Glutamatergic neuron (in vitro differentiated cells): ENCODE results near the gene C18orf32. TPM values are rescaled to one million over a fixed set of nuclear protein-coding genes. Genes with fewer than 3 reads are reported as not detected.

Source experiments
- DNase-seq: peaks from one replicate; pipeline ENCODE4 v3.0.0; 2022
- H3K27ac Mint-ChIP-seq: one replicate; pipeline ENCODE4 v1.8.0; 2020; ENCODE audit warnings: mild to moderate bottlenecking, mixed read lengths, inconsistent platforms; ENCODE audit not compliant: unreplicated experiment
- H3K27me3 Mint-ChIP-seq: one replicate; pipeline ENCODE4 v1.8.0; 2020; ENCODE audit warnings: mild to moderate bottlenecking, moderate library complexity, mixed read lengths, inconsistent platforms; ENCODE audit not compliant: unreplicated experiment
- H3K36me3 Mint-ChIP-seq: one replicate; pipeline ENCODE4 v1.8.0; 2020; ENCODE audit warnings: mild to moderate bottlenecking, mixed read lengths, inconsistent platforms; ENCODE audit not compliant: unreplicated experiment
- H3K4me1 Mint-ChIP-seq: one replicate; pipeline ENCODE4 v1.8.0; 2020; ENCODE audit warnings: mild to moderate bottlenecking, low read depth, mixed read lengths, inconsistent platforms; ENCODE audit not compliant: unreplicated experiment
- H3K4me3 Mint-ChIP-seq: one replicate; pipeline ENCODE4 v1.8.0; 2020; ENCODE audit warnings: mild to moderate bottlenecking, mixed read lengths, inconsistent platforms; ENCODE audit not compliant: unreplicated experiment
- H3K9me3 Mint-ChIP-seq: one replicate; pipeline ENCODE4 v1.8.0; 2020; ENCODE audit warnings: mild to moderate bottlenecking, moderate library complexity, mixed read lengths, inconsistent platforms; ENCODE audit not compliant: unreplicated experiment
- CTCF ChIP-seq: fragments of 200-600 bp; sonication (generic); IDR thresholded peaks from one replicate; pipeline ENCODE4 v1.5.0; 2021; ENCODE audit not compliant: partially characterized antibody, unreplicated experiment
- total RNA-seq: library from RNA; stranded (reverse); fragmentation: NEBNext Ultra II Directional; extraction: Animal tissue kit (Norgen Biotek cat#: 25700); gene quantifications from one replicate; pipeline ENCODE4 v1.2.1, GENCODE V29; 2021; ENCODE audit not compliant: unreplicated experiment

Gene C18orf32
- total RNA-seq, 1 donor from 2014 or later: 122 TPM

DNA sequence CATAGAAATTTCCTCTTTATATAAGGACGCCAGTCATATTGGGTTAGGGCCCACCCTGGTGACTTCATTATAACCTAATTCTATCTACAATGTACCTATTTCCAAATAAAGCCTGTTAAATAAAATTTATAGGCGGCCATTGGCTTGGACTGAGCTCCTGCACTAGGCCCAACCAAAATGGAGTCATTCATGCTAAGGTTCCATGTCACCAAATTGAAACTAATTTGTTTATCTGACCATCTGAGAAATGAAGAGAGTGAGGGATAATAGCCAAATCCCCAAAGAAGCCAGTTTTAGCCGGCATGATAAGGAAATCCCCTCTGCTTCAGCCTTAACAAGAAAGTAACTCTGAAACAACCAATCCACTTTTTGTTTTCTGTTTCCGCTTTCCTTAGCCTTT is 19.4 kb downstream of the C18orf32 start:
- Mint-ChIP-seq H3K27ac (no peak overlapping the region), H3K9me3 (no peaks in the 10 kb centered on the region), H3K36me3 (no peaks in the 10 kb centered on the region), H3K27me3 (no peaks in the 10 kb centered on the region), H3K4me1 (peaks cover 7% of the 10 kb centered on the region), H3K4me3 (no peak overlapping the region)
- no peak for DNase-seq
- no peak for TF ChIP-seq CTCF

- Mint-ChIP-seq H3K9me3 (no peaks in the 10 kb centered on the region), H3K27me3 (no peaks in the 10 kb centered on the region), H3K4me3 (no peak overlapping the region), H3K4me1 (peaks cover 7% of the 10 kb centered on the region), H3K36me3 (no peaks in the 10 kb centered on the region), H3K27ac (no peak overlapping the region)
- no peak for DNase-seq
- no peak for TF ChIP-seq CTCF
These were observed 19.9 kb downstream of the C18orf32 start for GRCh38 chr18:49467019-49467563.

DNA sequence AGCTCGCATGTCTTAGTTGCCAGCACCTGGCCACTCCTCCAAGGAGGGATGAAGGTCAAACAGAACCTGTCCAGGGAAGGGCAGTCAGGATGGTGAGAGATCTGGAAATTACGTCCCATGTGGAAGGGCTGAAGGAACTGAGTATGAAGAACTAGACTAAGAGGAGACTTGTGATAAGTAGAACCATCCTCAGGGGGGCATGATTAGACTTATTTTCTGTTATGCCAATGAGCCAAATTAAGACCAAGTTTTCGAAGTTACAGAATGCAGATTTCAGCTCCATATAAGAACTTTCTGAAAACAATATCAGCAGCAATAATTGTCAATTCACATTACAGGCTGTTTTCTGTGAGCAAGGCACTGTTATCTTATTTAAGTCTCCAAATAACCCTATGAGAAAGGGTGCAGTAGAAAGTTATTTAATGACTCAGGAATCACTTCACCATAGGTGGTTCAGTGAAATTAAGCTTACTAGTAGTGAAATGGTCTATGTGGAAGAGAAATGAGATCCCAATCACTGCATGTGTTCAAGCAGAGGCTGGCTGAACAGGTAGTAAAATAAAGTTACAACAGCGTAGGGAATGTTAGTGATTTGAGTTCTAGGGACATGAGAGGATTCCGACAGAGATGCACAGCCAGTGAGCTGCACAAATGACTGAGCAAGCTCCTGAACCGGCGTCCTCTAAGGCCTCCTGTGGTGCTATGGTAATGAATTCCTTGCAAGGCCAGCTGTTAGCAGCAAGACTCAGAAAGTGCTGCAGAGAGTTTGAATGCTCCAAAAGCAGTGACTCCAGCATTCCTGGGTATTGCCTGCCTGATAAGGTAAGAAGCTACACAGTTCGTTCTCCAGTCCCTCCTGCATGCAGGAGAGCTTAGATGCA is 22.1 kb downstream of the C18orf32 start:
- Mint-ChIP-seq H3K9me3 (peaks cover 2% of the 10 kb centered on the region), H3K4me3 (no peak overlapping the region), H3K27me3 (peaks cover under 1% of the 10 kb centered on the region), H3K36me3 (no peaks in the 10 kb centered on the region), H3K4me1 (peaks cover 7% of the 10 kb centered on the region), H3K27ac (no peak overlapping the region)
- TF ChIP-seq CTCF: no peak
- DNase-seq: no peak

DNA sequence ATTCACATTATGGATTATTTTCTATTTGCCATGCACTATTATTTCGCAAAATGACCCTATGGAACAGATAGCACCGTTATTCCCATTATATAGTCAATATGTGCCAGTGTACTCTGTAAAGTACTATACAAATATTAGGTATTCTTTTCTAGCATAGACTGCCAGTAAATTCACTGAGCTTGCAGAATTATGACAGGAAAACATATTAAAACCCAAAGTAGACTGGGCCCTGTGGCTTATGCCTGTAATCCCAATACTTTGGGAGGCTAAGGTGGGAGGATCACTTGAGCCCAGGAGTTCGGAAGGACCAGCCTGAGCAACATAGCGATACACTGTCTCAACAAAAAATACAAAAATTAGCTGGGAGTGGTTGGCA is 25.4 kb downstream of the C18orf32 start:
- no peak for DNase-seq
- Mint-ChIP-seq H3K27me3 (peaks cover 2% of the 10 kb centered on the region), H3K9me3 (peaks cover 4% of the 10 kb centered on the region), H3K4me3 (no peak overlapping the region), H3K27ac (no peak overlapping the region), H3K36me3 (no peaks in the 10 kb centered on the region), H3K4me1 (peaks cover 10% of the 10 kb centered on the region)
- TF ChIP-seq CTCF: no peak

- DNase-seq: no peak
- H3K36me3 Mint-ChIP-seq: no peaks in the 10 kb centered on the region
- H3K4me3 Mint-ChIP-seq: peak overlapping the region; percentile 81
- H3K27me3 Mint-ChIP-seq: peaks cover 2% of the 10 kb centered on the region
- H3K27ac Mint-ChIP-seq: no peak overlapping the region
- H3K4me1 Mint-ChIP-seq: peaks cover 10% of the 10 kb centered on the region
- TF ChIP-seq CTCF: no peak
- H3K9me3 Mint-ChIP-seq: peaks cover 4% of the 10 kb centered on the region
These were observed 25.9 kb downstream of the C18orf32 start for GRCh38 chr18:49460976-49461601.
